SK-N-SH (cell line): Measurements from ENCODE around the gene INTS6L. TPM values are rescaled to one million over a fixed set of nuclear protein-coding genes. Genes with fewer than 3 reads are reported as not detected.
A peak's percentile ranks its signal among the peaks of the same experiment; 100 is the strongest.

Experiments
- CTCF ChIA-PET: fragments of 300-600, 350-600 bp; formaldehyde crosslinking; extraction: SDS; loops from one replicate; lab custom pipeline; 2021; lab: Yijun Ruan, JAX
- POLR2A ChIA-PET: fragments of 350-600 bp; sonication (Branson Sonifier 250); formaldehyde crosslinking; extraction: SDS; loops from one replicate; lab custom pipeline; 2020; ENCODE audit warnings: antibody characterized with exemption, inconsistent platforms; lab: Yijun Ruan, JAX
- DNase-seq: peaks from one replicate; pipeline ENCODE4 v3.0.0; 2012
- H2AFZ ChIP-seq: fragments of 200-600 bp; sonication (generic); 2 replicates; pipeline ENCODE4 v1.8.1; 2016; ENCODE audit warnings: antibody characterized with exemption, mild to moderate bottlenecking, low read depth
- H3F3A ChIP-seq: fragments of 200-600 bp; sonication (generic); replicated peaks from 2 replicates; pipeline ENCODE3; 2016; ENCODE audit warnings: antibody characterized with exemption, mild to moderate bottlenecking; ENCODE audit not compliant: insufficient read depth
- H3K27ac ChIP-seq, 2 experiments: fragments of 200-500 bp in 1 of 2; fragments of 200-600 bp in 1 of 2; sonication (Bioruptor generic) in 1 of 2; sonication (generic), shearing (Covaris generic) in 1 of 2; 2 replicates each; pipeline versions ENCODE4 v1.5.1 to v1.6.1; 2014 to 2016; ENCODE audit warnings: low read depth in 2 of 2, inconsistent platforms in 1 of 2, low read length in 1 of 2, mild to moderate bottlenecking in 1 of 2, mixed read lengths in 1 of 2
- H3K27me3 ChIP-seq: fragments of 200-600 bp; sonication (generic), shearing (Covaris generic); 2 replicates; pipeline ENCODE4 v1.6.1; 2016; ENCODE audit warnings: mixed run types; ENCODE audit not compliant: insufficient read depth
- H3K36me3 ChIP-seq, 2 experiments: fragments of 200-500 bp in 1 of 2; fragments of 200-600 bp in 1 of 2; sonication (Bioruptor generic) in 1 of 2; sonication (generic) in 1 of 2; replicated peaks in 1 of 2; 2 replicates each; pipeline versions ENCODE3 to v1.5.1; 2014 to 2016; ENCODE audit warnings: low read length in 1 of 2, mild to moderate bottlenecking in 1 of 2; ENCODE audit not compliant: insufficient read depth in 2 of 2, control insufficient read depth in 1 of 2
- H3K4me1 ChIP-seq, 2 experiments: fragments of 200-500 bp in 1 of 2; fragments of 200-600 bp in 1 of 2; sonication (Bioruptor generic) in 1 of 2; sonication (generic), shearing (Covaris generic) in 1 of 2; 2 replicates each; pipeline versions ENCODE4 v1.5.1 to v1.6.1; 2014 to 2016; ENCODE audit warnings: low read depth in 1 of 2, low read length in 1 of 2, mixed run types in 1 of 2; ENCODE audit not compliant: insufficient read depth in 2 of 2, control insufficient read depth in 1 of 2
- H3K4me2 ChIP-seq: fragments of 200-600 bp; sonication (generic), shearing (Covaris generic); 2 replicates; pipeline ENCODE4 v1.6.1; 2017; ENCODE audit warnings: mixed run types
- H3K4me3 ChIP-seq, 2 experiments: fragments of 200-500 bp in 1 of 2; fragments of 200-600 bp in 1 of 2; sonication (Bioruptor generic) in 1 of 2; sonication (generic), shearing (Covaris generic) in 1 of 2; 2 replicates each; pipeline versions ENCODE4 v1.5.1 to v1.8.1; 2014 to 2016; ENCODE audit warnings: low read depth in 2 of 2, inconsistent platforms in 1 of 2, low read length in 1 of 2, mild to moderate bottlenecking in 1 of 2, mixed read lengths in 1 of 2, moderate library complexity in 1 of 2
- H3K79me2 ChIP-seq: fragments of 200-600 bp; sonication (generic); 2 replicates; pipeline ENCODE4 v1.8.1; 2017; ENCODE audit warnings: mild to moderate bottlenecking; ENCODE audit not compliant: insufficient read depth
- H3K9ac ChIP-seq: fragments of 200-600 bp; sonication (generic); 2 replicates; pipeline ENCODE4 v1.6.1; 2017; ENCODE audit warnings: mixed run types
- H3K9me2 ChIP-seq: fragments of 200-600 bp; sonication (generic); 2 replicates; pipeline ENCODE4 v1.6.1; 2017; ENCODE audit warnings: mixed run types
- H3K9me3 ChIP-seq: fragments of 200-600 bp; sonication (generic); 2 replicates; pipeline ENCODE4 v1.6.1; 2017; ENCODE audit warnings: mixed run types, mild to moderate bottlenecking, moderate library complexity
- H4K20me1 ChIP-seq: fragments of 200-600 bp; sonication (generic); 2 replicates; pipeline ENCODE4 v1.6.1; 2017; ENCODE audit warnings: mild to moderate bottlenecking, mixed run types; ENCODE audit not compliant: insufficient read depth
- CTCF ChIP-seq: fragments of 200-600 bp; sonication (generic); IDR thresholded peaks from 2 replicates; pipeline ENCODE4 v1.6.1; 2017; ENCODE audit warnings: antibody characterized with exemption, mild to moderate bottlenecking, moderate library complexity
- ELF1 ChIP-seq: IDR thresholded peaks from 2 replicates; pipeline ENCODE4 v1.4.0; 2012
- EP300 ChIP-seq, 2 experiments: IDR thresholded peaks; 2 replicates each; pipeline versions ENCODE4 v1.4.0 to v1.6.1; 2012; ENCODE audit warnings: borderline replicate concordance in 1 of 2, low read depth in 1 of 2, low read length in 1 of 2
- FOSL2 ChIP-seq: IDR thresholded peaks from 2 replicates; pipeline ENCODE4 v1.4.0; 2012; ENCODE audit warnings: low read depth, mild to moderate bottlenecking, moderate library complexity, borderline replicate concordance
- FOXJ3 ChIP-seq: sonication (generic); formaldehyde crosslinking; IDR thresholded peaks from 2 replicates; pipeline ENCODE4 v1.5.1; 2020; ENCODE audit warnings: mild to moderate bottlenecking, missing genetic modification reagents
- FOXM1 ChIP-seq: IDR thresholded peaks from 2 replicates; pipeline ENCODE4 v1.4.0; 2012; ENCODE audit warnings: low read depth, mild to moderate bottlenecking
- MEF2A ChIP-seq: IDR thresholded peaks from 2 replicates; pipeline ENCODE4 v1.4.0; 2012; ENCODE audit warnings: low read depth, borderline replicate concordance
- MXI1 ChIP-seq: IDR thresholded peaks from 2 replicates; pipeline ENCODE4 v1.6.1; 2012; ENCODE audit warnings: mild to moderate bottlenecking, low read depth, low read length, improper control_type of control experiment
- NRF1 ChIP-seq: IDR thresholded peaks from 2 replicates; pipeline ENCODE4 v1.6.1; 2012; ENCODE audit warnings: low read depth, mild to moderate bottlenecking, low read length
- POLR2AphosphoS5 ChIP-seq: IDR thresholded peaks from 2 replicates; pipeline ENCODE4 v1.6.1; 2012; ENCODE audit warnings: low read depth, low read length
- RAD21 ChIP-seq: IDR thresholded peaks from 2 replicates; pipeline ENCODE4 v1.6.1; 2012; ENCODE audit warnings: mild to moderate bottlenecking, low read length
- RCOR1 ChIP-seq: fragments of 150-350 bp; IDR thresholded peaks from 2 replicates; pipeline ENCODE4 v1.6.1; 2017; ENCODE audit warnings: antibody characterized with exemption, low read length
- RFX5 ChIP-seq: IDR thresholded peaks from 2 replicates; pipeline ENCODE4 v1.6.1; 2012; ENCODE audit warnings: mild to moderate bottlenecking, improper control_type of control experiment, low read length
- RXRA ChIP-seq: IDR thresholded peaks from 2 replicates; pipeline ENCODE4 v1.4.0; 2012; ENCODE audit warnings: low read depth, mild to moderate bottlenecking, borderline replicate concordance
- TAF1 ChIP-seq: IDR thresholded peaks from 2 replicates; pipeline ENCODE4 v1.6.1; 2012; ENCODE audit warnings: low read depth, mild to moderate bottlenecking, low read length, moderate library complexity, borderline replicate concordance
- WGBS: methylation state at CpG from one replicate; pipeline ENCODE4 v1.1.6; 2017; ENCODE audit warnings: low lambda C conversion rate; 5-methylcytosine and 5-hydroxymethylcytosine counted together
- polyA plus RNA-seq, 3 experiments: library from polyadenylated mRNA; depleted of rRNA; stranded (reverse); fragments of >200 nt; gene quantifications; 2 replicates each; pipeline ENCODE4 v1.2.3, GENCODE V29; 2012
- TF ChIP-seq, protein P1 (sequence below): IDR thresholded peaks from 2 replicates; pipeline ENCODE4 v1.4.0; 2012; ENCODE audit warnings: low read depth

The INTS6L gene
- polyA plus RNA-seq, 1 of the 3 experiments (the other 2 are of a cell fraction), result 2.0 TPM

GRCh38 chrX:135520553-135521404, at the start of gene INTS6L (continued):
- TF ChIP-seq FOSL2 (no peak), FOXM1 (no peak), CTCF (no peak), RXRA (no peak), EP300 (IDR thresholded peaks at IDR 0.05; ENCODE audit: borderline replicate concordance in 1 of 2, low read depth in 1 of 2, low read length in 1 of 2) (no peak), ELF1 (no peak), FOXJ3 (CRISPR knock-in tag) (no peak), RCOR1 (no peak), POLR2AphosphoS5 (peak; percentile 60), MXI1 (peak; percentile 63; the same call in 1 of the 2 replicates), NRF1 (no peak), RAD21 (no peak), MEF2A (no peak), RFX5 (0 out of 2 replicates have a peak, but pooled peaks have one; percentile 29), TAF1 (no peak)
- TF ChIP-seq, protein P1, sequence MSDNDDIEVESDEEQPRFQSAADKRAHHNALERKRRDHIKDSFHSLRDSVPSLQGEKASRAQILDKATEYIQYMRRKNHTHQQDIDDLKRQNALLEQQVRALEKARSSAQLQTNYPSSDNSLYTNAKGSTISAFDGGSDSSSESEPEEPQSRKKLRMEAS, result no peak

DNA sequence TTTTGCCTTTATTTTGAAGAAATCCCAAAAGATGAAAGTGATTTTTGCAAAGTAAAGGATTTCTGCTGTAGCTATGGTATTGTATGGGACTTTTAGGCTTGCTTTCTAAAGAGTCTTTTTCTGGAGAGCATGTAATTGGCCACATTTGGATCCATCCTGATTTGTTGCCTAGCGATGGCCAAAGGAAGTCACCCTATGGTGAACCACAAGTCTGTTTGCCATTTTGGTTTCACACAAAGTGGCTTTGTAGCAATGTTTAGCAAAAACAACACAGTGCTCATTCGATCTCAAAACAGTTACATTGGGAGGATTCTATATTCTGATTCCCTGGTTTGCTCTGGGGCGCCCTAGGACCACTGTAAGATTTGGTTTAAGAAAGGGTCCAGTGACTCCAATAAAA, 44.1 kb upstream of the INTS6L start:
- Histone ChIP-seq H3K4me3 (no peak overlapping the region), H3K36me3 (no peaks in the 10 kb centered on the region), H2AFZ (no peak overlapping the region), H3F3A (no peaks in the 10 kb centered on the region), H3K9ac (no peak overlapping the region), H3K79me2 (no peaks in the 10 kb centered on the region), H3K4me2 (no peak overlapping the region), H3K9me2 (no peaks in the 10 kb centered on the region), H4K20me1 (no peaks in the 10 kb centered on the region), H3K9me3 (no peaks in the 10 kb centered on the region), H3K27ac (no peak overlapping the region), H3K27me3 (no peaks in the 10 kb centered on the region), H3K4me1 (no peaks in the 10 kb centered on the region)
- no peak for TF ChIP-seq EP300 (IDR thresholded peaks at IDR 0.05; ENCODE audit: borderline replicate concordance in 1 of 2, low read depth in 1 of 2, low read length in 1 of 2)
- ChIA-PET POLR2A (no interaction called here), CTCF (interaction anchor here (1.1 to 2.4 kb wide), 3 partner anchors 8 to 290 kb away, joined by 3 to 10 read pairs (median 7); no protein-coding TSS in a partner anchor)
- WGBS, result 7% methylated on average over 3 of the region's 3 CpGs
- DNase-seq, result no peak
